Measurements from ENCODE around the gene MINDY4.

MINDY4 gene

GRCh38 chr7:30751696-30752273 is 19.4 kb upstream of the MINDY4 start, which contains the start of gene INMT:
Gene INMT, plus strand, starts transcription at chr7:30752135. Its CDS starts 16 bp downstream, at chr7:30752151.
- Mint-ChIP-seq H3K9me3 (peaks cover 15% of the 10 kb centered on the region), H3K4me3 (peak within 1 kb of the TSS in 2 of 3 experiments; percentile 13 to 64), H3K27me3 (ENCODE audit: low read depth) (peaks cover 9% of the 10 kb centered on the region), H3K4me1 (peaks cover 68% of the 10 kb centered on the region), H3K27ac (peak within 1 kb of the TSS in 2 of 3 experiments; percentile 88 to 97), H3K36me3 (ENCODE audit: low read depth) (peaks cover 10% of the 10 kb centered on the region)
- TF ChIP-seq CTCF (IDR thresholded peaks at IDR 0.05; ENCODE audit: unreplicated experiment in 3 of 3) = no peak

DNA sequence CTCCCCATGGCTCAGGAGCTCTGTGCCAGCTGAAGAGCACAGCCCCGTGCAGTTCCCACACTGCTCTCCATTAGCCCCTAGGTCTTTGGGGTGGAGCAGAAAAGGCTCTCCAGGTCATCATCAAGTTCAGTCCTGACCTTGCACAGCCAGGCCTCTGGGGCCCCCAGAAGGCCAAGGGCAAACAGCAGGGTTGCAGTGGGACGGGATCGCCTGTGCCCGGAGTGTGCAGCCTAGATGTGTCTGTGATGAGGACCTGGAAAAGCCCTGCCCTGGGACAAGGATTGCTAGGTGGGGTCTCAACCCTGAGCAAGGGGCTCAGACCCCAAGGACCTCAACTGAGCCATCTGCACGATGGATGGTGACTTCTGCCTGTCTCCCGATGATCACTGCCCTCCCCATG is 18.7 kb upstream of the MINDY4 start:
- peaks cover 10% of the 10 kb centered on the region for H3K36me3 Mint-ChIP-seq (ENCODE audit: low read depth)
- peaks cover 74% of the 10 kb centered on the region for H3K4me1 Mint-ChIP-seq
- peak overlapping the region in 2 of 3 experiments; percentile 13 to 64 for H3K4me3 Mint-ChIP-seq

DNA sequence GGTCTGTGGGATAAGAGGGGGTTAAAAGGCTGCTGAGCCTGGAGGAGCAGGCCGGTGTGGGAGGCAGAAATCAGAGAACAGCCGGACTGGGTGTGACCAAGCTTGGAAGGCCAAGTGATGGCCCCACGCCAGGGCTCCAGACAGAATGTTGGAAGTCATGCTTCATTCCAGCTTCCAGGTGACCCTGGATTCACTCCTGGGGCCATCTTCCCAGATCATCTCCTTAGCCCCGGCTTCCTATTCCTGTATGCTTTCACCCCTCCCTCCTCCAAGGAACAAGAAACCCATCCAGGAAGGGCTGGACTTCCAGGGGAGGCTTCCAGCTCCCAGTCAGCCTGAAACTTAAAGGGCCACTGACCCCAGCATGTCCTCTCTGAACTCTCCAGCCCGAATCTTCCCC is 18.2 kb upstream of the MINDY4 start:
- H3K9me3 Mint-ChIP-seq = peaks cover 15% of the 10 kb centered on the region

More for the DNA sequence above, 18.7 kb upstream of the MINDY4 start:
- H3K27ac Mint-ChIP-seq = peak overlapping the region in 2 of 3 experiments; percentile 88 to 97
- TF ChIP-seq CTCF (IDR thresholded peaks at IDR 0.05; ENCODE audit: unreplicated experiment in 3 of 3) = no peak
- H3K9me3 Mint-ChIP-seq = peaks cover 15% of the 10 kb centered on the region
- H3K27me3 Mint-ChIP-seq (ENCODE audit: low read depth) = peaks cover 9% of the 10 kb centered on the region

GRCh38 chr7:30754315-30754877 is 16.8 kb upstream of the MINDY4 start:
- H3K4me1 Mint-ChIP-seq = peaks cover 69% of the 10 kb centered on the region
- peaks cover 9% of the 10 kb centered on the region for H3K27me3 Mint-ChIP-seq (ENCODE audit: low read depth)
- H3K27ac Mint-ChIP-seq = peak overlapping the region in 2 of 3 experiments; percentile 2 to 34
- no peak for TF ChIP-seq CTCF (IDR thresholded peaks at IDR 0.05; ENCODE audit: unreplicated experiment in 3 of 3)
- H3K36me3 Mint-ChIP-seq (ENCODE audit: low read depth) = peaks cover 13% of the 10 kb centered on the region
- H3K9me3 Mint-ChIP-seq = peaks cover 12% of the 10 kb centered on the region
- peak overlapping the region in 1 of 3 experiments; percentile 34 for H3K4me3 Mint-ChIP-seq

More for the DNA sequence above, 18.2 kb upstream of the MINDY4 start:
- Mint-ChIP-seq H3K27ac (peak overlapping the region in 2 of 3 experiments; percentile 88 to 97), H3K4me1 (peaks cover 78% of the 10 kb centered on the region), H3K36me3 (ENCODE audit: low read depth) (peaks cover 13% of the 10 kb centered on the region), H3K27me3 (ENCODE audit: low read depth) (peaks cover 9% of the 10 kb centered on the region), H3K4me3 (peak overlapping the region in 2 of 3 experiments; percentile 13 to 64)
- TF ChIP-seq CTCF (IDR thresholded peaks at IDR 0.05; ENCODE audit: unreplicated experiment in 3 of 3) = no peak

- Mint-ChIP-seq H3K27ac (peak overlapping the region in 2 of 3 experiments; percentile 2 to 92), H3K4me3 (peak overlapping the region in 1 of 3 experiments; percentile 28), H3K4me1 (peaks cover 60% of the 10 kb centered on the region), H3K27me3 (ENCODE audit: low read depth) (peaks cover 7% of the 10 kb centered on the region), H3K9me3 (peaks cover 6% of the 10 kb centered on the region), H3K36me3 (ENCODE audit: low read depth) (peaks cover 11% of the 10 kb centered on the region)
- no peak for TF ChIP-seq CTCF (IDR thresholded peaks at IDR 0.05; ENCODE audit: unreplicated experiment in 3 of 3)
Observed at GRCh38 chr7:30755384-30756154, 15.6 kb upstream of the MINDY4 start.

Data from nephron (organoid).